Measurements from ENCODE around the gene C21orf58.
A peak's percentile ranks its signal among the peaks of the same experiment; 100 is the strongest.

Gene C21orf58

DNA sequence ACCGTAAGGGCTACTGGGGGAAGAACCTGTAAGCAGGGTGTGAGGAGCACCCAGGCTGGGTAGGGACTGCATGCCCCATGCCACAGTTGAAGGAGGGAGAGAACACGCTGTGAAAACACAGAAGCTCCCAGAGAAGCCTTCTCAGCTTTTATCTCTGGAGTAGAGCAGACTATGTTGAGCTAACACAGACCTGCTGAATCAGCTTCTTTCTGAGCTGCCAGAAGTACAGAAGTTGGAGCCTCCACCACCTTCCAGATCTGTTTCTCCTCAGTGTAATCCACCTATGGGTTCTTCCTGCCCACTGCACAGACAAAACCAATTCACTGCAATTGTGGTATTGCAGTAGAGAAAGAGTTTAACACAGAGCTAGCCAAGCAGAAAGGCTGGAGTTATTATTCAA lies 32.1 kb downstream of the C21orf58 start:
- DNase-seq: no peak

GRCh38 chr21:46289655-46290179 lies 34.0 kb downstream of the C21orf58 start:
- DNase-seq: no peak

DNA sequence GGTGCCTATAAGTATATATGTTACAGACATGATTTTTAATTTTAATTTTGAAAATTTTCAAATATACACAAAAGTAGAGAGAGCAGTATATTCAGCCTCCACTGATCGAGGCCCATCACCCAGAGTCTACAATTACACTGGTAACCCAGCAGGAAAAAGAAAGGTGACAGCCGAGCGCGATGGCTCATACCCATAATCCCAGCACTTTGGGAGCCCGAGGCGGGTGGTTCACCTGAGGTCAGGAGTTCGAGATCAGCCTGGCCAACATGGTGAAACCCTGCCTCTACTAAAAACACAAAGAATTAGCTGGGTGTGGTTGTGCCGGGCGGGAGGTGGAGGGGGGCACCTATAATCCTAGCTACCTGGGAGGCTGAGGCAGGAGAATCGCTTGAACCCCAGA lies 36.1 kb downstream of the C21orf58 start:
- no peak for DNase-seq

DNA sequence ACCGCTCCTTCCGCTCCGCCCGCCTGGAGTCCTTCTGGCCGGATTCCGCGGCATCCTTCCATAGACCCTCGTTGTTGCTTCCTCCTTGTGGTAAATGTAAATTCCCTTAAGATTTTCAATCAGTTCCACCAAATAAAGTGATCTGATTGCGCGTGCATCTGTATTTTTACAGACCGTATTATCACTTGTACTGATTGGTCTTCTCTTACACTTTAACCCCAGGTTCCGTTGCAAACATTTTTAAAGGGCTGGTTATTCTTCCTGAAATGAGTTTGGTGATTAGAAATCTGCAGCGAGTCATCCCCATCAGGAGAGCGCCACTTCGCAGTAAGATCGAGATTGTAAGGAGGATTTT lies 37.0 kb downstream of the C21orf58 start:
- no peak for DNase-seq

GRCh38 chr21:46285761-46286647 lies 37.7 kb downstream of the C21orf58 start, which contains the start of gene YBEY:
Gene YBEY (plus strand): TSS chr21:46286342. CDS start chr21:46286914, 572 bp downstream.
- DNase-seq: peak; percentile 73

DNA sequence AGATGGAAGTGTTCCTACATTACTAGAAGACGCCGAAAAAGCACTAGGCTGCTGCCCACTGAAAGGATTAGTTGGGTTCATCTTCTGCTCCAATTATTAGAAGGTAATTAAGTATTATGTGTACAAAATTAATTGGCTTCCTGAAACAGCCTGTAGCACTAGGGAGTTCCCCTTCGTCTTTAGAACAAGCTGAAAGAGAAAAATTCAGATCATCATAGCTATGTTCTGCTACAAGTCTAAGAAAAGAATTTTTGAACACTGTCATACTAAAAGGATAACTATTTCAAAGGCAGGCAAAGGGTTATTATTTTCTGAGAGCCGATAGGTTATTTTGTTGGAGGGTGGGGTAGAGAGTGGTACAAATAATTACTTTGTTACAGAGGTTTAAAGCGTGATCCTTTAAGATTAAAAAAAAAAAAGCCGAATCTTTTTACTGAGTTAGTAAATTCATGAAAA lies 38.4 kb downstream of the C21orf58 start, which contains the start of gene MCM3AP:
Gene MCM3AP, minus strand, starts transcription at position 406 of the 456 bp plus-strand sequence. Its CDS starts 325 bp downstream, at position 81.
- no peak for DNase-seq

DNA sequence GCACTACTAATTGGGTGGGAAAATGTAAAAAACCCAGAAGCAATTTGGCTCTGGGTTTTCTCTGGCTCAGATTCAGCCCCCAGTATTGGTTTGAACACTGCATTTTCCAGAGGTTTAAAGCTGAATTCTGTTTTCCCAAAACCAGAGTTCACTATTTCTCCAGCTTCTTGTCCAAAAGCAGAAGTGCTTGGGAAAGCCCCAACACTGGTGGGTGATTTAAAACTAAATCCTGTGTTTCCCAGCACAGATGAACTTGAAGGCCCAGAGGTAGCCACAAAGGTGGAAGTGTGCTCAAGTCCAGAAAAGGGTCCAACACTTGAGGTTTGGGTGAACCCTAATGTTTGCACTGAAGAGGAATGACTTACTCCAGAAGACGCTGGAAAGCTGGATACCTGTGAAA lies 38.9 kb downstream of the C21orf58 start:
- DNase-seq: no peak

GRCh38 chr21:46284077-46284644 lies 39.5 kb downstream of the C21orf58 start:
- no peak for DNase-seq

GRCh38 chr21:46274797-46275390 lies 48.8 kb downstream of the C21orf58 start:
- DNase-seq: no peak

GRCh38 chr21:46273341-46273740 lies 50.3 kb downstream of the C21orf58 start:
- no peak for DNase-seq

DNA sequence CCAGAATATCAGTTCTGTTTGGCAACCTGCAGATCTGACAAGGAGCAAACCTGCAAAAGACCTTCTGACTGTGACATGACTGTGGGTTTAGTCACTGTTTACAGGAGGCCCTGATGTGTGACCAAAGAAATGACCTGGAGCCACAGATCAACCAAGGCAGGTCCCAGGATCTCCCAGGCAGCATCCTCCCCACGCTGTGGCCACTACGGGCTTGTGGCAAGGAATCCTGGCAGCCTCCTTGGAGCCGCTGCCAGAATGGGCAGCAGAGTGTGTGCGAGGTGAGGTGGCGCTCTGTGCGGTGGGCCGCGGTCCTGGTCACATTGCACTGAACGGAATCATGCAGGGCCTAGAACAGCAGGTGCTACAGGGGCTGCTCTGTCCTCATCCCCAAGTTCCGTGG lies 54.2 kb downstream of the C21orf58 start:
- DNase-seq: peak; percentile 96

- no peak for DNase-seq
These were observed 55.3 kb downstream of the C21orf58 start for GRCh38 chr21:46268371-46268770.

- no peak for DNase-seq
These were observed 56.7 kb downstream of the C21orf58 start for GRCh38 chr21:46266946-46267345.

DNA sequence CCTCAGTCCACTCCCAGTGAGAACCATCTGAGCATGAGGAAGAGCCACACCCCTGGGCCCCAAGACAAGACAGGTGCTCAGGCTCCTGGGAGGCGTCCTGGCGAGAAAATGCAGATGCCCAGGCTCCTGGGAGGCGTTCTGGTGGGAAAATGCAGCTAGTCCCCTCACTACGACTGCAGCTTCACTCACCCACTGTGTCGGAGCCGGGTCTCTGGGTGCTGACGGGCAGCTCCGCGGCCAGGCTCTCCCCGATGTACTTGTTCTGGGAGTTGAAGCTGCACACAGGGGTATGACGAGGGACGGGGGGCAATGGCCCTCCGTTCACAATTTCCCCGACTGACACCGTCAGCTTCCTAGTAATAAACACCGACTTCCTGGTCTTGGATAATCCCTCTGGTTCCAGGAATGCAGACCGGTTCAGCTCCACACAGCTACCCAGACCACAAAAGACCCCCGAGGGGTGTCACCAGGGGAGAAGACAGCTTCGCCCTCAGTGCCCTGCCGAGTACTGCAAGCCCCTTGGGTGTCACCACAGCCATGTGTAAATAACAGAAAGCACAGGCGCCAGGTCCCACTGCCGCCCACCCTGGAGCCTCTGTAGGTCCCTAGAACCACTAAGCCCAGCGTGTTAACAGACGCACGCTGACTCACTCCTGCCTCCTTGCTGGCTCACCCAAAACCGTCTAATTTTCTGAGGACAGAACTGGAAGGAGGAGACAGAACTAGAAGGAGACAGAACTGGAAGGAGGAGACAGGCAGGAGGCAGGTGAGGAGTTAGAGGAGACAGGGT lies 57.7 kb downstream of the C21orf58 start:
- DNase-seq: no peak

- DNase-seq: no peak
These were observed 59.0 kb downstream of the C21orf58 start for GRCh38 chr21:46264690-46265144.

- DNase-seq: no peak
These were observed 59.5 kb downstream of the C21orf58 start for GRCh38 chr21:46264046-46264689.

DNA sequence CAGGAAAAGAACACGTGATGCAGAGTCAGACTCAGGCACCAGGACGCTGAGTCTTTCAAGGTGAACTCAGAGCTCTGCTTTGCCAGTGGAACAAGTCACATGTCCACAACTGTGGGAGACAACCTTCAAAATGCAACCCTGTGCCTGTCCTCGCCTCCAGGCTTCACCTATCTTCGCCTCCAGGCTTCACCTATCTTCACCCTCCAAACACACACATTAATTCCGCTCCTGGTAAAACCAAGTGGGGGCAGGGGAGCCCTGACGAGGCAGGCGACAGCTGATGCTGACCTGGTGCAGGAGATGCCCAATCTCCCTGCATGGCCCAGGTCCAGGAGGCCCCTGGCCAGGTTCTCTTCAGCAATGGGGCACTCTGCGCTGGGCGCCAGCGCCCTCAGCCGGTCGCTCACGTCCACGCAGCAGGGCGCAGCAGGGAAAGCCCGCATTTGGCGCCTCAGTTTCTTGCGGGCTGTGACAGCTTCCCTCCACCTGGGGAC lies 67.1 kb downstream of the C21orf58 start:
- DNase-seq: no peak

- no peak for DNase-seq
These were observed 67.8 kb downstream of the C21orf58 start for GRCh38 chr21:46255758-46256337.

DNA sequence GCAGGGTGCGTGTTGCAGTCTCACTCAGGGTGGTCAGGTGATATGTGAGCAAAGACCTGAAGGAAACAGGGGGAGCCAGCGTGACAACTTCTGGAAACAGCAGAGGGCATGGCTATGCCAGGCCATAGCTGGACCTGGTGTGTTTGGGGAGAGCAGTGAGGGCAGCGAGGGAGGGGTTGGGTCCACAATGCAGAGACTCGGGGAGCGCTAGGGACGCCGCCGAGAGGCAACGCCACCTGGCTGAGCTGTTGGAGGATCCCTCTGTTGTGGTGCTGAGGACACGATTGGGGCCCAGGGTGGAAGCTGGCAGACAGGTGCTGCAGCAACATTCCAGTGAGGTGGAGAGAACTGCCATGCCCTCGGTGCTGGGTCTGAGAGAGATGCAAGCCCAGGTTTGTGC lies 68.5 kb downstream of the C21orf58 start:
- DNase-seq: no peak

DNA sequence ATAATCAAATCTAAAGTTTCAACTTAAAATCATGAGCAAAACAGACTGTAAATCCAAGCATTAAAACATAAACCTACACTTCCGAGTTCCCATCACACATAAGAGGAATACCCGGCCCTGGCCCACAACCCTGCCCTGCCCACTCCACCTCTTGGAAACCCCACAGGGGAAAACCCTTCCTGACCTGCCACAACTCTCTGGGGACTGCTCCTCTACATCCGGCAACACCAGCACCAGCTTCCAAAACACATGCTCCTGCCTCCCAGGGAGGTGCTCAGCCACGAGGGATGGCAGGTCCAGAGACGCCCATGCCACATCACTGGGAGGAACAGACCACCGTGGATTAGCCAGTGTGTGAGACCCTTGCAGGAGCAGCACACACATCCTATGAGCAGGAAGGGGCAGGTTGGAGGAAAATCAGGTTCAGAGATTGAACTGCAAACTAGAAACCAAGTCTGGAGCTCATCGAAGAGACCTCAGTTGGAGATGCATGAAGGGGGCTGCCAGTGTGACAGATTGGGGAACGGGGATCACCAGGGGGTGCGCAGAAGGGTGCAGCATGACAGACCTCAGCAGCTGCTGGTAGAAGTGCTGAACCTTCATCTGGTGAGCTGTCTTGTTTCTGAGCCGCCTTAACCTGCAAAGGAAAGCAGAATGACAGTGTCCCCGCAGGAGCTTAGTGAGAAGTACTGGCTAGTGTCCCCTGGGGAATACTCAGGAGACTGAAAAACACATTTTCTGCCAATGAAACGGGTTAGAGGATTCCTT lies 69.3 kb downstream of the C21orf58 start:
- no peak for DNase-seq
